MM.1S (cell line): ENCODE measurements around the gene SPEM3.

Experiments
- EZH2phosphoT487 ChIP-seq: fragments of 300-600 bp; sonication (generic); IDR thresholded peaks from 2 replicates; pipeline ENCODE4 v1.6.1; 2018; ENCODE audit warnings: antibody characterized with exemption, low read length
- TF ChIP-seq, protein P1 (sequence below): fragments of 300-600 bp; sonication (generic); IDR thresholded peaks from 2 replicates; pipeline ENCODE4 v1.5.1; 2016; ENCODE audit warnings: antibody characterized with exemption, low read length, mixed read lengths

DNA sequence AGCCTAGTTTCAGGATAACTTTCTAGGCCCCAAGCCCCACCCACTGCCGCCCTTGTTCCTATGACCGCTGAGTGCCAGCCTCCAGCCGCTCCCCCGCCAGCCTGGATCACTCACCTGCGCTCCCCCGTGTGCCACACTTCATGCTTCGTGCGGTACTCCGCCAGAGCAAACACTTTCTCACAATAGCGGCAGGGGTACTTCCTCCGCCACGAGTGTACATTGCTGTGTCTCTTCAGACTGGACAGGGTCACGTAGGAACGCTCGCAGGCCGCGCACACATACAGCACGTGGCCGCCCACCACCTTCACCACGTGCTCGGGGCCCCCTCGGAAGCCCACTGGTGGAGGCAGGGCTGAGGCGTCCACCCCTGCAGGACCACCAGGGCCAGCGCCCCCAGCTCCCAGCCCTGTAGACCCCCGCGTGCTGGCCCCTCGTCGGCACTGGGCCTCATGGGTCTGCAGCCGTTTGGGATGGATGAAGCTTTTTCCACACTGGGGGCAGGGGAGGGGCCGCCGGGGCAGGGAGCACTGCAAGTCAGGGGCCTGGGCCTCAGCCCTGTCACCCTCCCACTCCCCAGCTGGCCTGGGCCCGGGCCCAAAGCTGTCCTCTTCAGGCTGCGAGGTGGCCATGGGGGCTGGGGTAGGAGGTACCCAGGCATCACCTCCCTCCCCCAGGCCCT, 37.1 kb downstream of the SPEM3 start:
- TF ChIP-seq, protein P1, sequence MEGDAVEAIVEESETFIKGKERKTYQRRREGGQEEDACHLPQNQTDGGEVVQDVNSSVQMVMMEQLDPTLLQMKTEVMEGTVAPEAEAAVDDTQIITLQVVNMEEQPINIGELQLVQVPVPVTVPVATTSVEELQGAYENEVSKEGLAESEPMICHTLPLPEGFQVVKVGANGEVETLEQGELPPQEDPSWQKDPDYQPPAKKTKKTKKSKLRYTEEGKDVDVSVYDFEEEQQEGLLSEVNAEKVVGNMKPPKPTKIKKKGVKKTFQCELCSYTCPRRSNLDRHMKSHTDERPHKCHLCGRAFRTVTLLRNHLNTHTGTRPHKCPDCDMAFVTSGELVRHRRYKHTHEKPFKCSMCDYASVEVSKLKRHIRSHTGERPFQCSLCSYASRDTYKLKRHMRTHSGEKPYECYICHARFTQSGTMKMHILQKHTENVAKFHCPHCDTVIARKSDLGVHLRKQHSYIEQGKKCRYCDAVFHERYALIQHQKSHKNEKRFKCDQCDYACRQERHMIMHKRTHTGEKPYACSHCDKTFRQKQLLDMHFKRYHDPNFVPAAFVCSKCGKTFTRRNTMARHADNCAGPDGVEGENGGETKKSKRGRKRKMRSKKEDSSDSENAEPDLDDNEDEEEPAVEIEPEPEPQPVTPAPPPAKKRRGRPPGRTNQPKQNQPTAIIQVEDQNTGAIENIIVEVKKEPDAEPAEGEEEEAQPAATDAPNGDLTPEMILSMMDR: no peak
- no peak for TF ChIP-seq EZH2phosphoT487
